Measurements from ENCODE around the gene ACD.

GRCh38 chr16:67659675-67660563, at the start of gene ACD:
- no peak for TF ChIP-seq CTCF (IDR thresholded peaks at IDR 0.05)
- TF ChIP-seq POLR2A (IDR thresholded peaks at IDR 0.05): no peak

Measured in lower leg skin (tissue), 3 donors.